ENCODE measurements around the gene SLC22A15. TPM values are rescaled to one million over a fixed set of nuclear protein-coding genes. Genes with fewer than 3 reads are reported as not detected.
"Not testable (repeated sequence)": the region's sequence is repeated elsewhere in the genome, so short reads cannot be mapped to it uniquely, and the experiment has no call there.

Gene SLC22A15
- total RNA-seq, 2 experiments from 2014 or later: 0.82 to 2.8 TPM

- Histone ChIP-seq H3K79me2 (ENCODE audit: insufficient read depth, low read depth, low read length) (no peaks in the 10 kb centered on the region), H3K9me3 (ENCODE audit: low read length) (no peaks in the 10 kb centered on the region), H3K36me3 (ENCODE audit: insufficient read depth, low read length) (no peaks in the 10 kb centered on the region), H3K4me2 (ENCODE audit: low read length) (no peak overlapping the region), H3K27ac (ENCODE audit: low read depth, low read length, poor library complexity, severe bottlenecking) (no peak overlapping the region), H3K4me3 (ENCODE audit: low read depth, low read length, poor library complexity, severe bottlenecking) (no peak overlapping the region), H4K20me1 (ENCODE audit: insufficient read depth, low read length) (no peaks in the 10 kb centered on the region), H3K9me2 (ENCODE audit: insufficient read depth, low read length) (no peaks in the 10 kb centered on the region), H3K4me1 (ENCODE audit: insufficient read depth, low read length, poor library complexity, severe bottlenecking) (no peaks in the 10 kb centered on the region), H2AFZ (ENCODE audit: low read length) (no peak overlapping the region)
- ChIA-PET POLR2A (interaction anchor here (0.5 to 0.7 kb wide), 2 partner anchors 13 to 206 kb away, joined by 3 to 4 read pairs; no protein-coding TSS in a partner anchor), CTCF (ENCODE audit: unreplicated experiment) (no interaction called here)
- intact Hi-C loops (cut with micrococcal nuclease; ENCODE audit: unreplicated experiment): loop anchor here (10.0 kb wide), 1 partner anchor 374 kb away; no protein-coding TSS in a partner anchor
- no peak for TF ChIP-seq EZH2phosphoT487 (IDR thresholded peaks at IDR 0.05; ENCODE audit: borderline replicate concordance, low read depth, low read length)
- no peak for TF ChIP-seq CTCF (conservative IDR thresholded peaks at IDR 0.05; ENCODE audit: low read length)
- DNase-seq (ENCODE audit: low spot score): no peak
- BruUV-seq (replicated peaks): no TSS peak
These were observed 12.6 kb downstream of the SLC22A15 start for GRCh38 chr1:115988953-115989352.

- TF ChIP-seq EZH2phosphoT487 (IDR thresholded peaks at IDR 0.05; ENCODE audit: borderline replicate concordance, low read depth, low read length): no peak
- TF ChIP-seq CTCF (conservative IDR thresholded peaks at IDR 0.05; ENCODE audit: low read length): no peak
- Histone ChIP-seq H3K27ac (ENCODE audit: low read depth, low read length, poor library complexity, severe bottlenecking) (no peak overlapping the region), H3K9me2 (ENCODE audit: insufficient read depth, low read length) (no peaks in the 10 kb centered on the region), H4K20me1 (ENCODE audit: insufficient read depth, low read length) (no peaks in the 10 kb centered on the region), H2AFZ (ENCODE audit: low read length) (no peak overlapping the region), H3K4me3 (ENCODE audit: low read depth, low read length, poor library complexity, severe bottlenecking) (no peak overlapping the region), H3K36me3 (ENCODE audit: insufficient read depth, low read length) (no peaks in the 10 kb centered on the region), H3K9me3 (ENCODE audit: low read length) (no peaks in the 10 kb centered on the region), H3K4me1 (ENCODE audit: insufficient read depth, low read length, poor library complexity, severe bottlenecking) (no peaks in the 10 kb centered on the region), H3K79me2 (ENCODE audit: insufficient read depth, low read depth, low read length) (no peaks in the 10 kb centered on the region), H3K4me2 (ENCODE audit: low read length) (no peak overlapping the region)
- intact Hi-C loops (cut with micrococcal nuclease; ENCODE audit: unreplicated experiment): loop anchor here (10.0 kb wide), 1 partner anchor 375 kb away; no protein-coding TSS in a partner anchor
- CTCF ChIA-PET (ENCODE audit: unreplicated experiment): no interaction called here
- POLR2A ChIA-PET: interaction anchor here (0.7 kb wide), 1 partner anchor 207 kb away, joined by 4 read pairs; no protein-coding TSS in a partner anchor
- BruUV-seq (replicated peaks): no TSS peak
- no peak for DNase-seq (ENCODE audit: low spot score)
These were observed 13.4 kb downstream of the SLC22A15 start for GRCh38 chr1:115989699-115990098.

- H3K4me1 ChIP-seq (ENCODE audit: insufficient read depth, low read length, poor library complexity, severe bottlenecking): no peaks in the 10 kb centered on the region
- no peak overlapping the region for H3K4me3 ChIP-seq (ENCODE audit: low read depth, low read length, poor library complexity, severe bottlenecking)
- DNase-seq (ENCODE audit: low spot score): no peak
- H3K9me3 ChIP-seq (ENCODE audit: low read length): no peaks in the 10 kb centered on the region
- H3K79me2 ChIP-seq (ENCODE audit: insufficient read depth, low read depth, low read length): no peaks in the 10 kb centered on the region
- no peak overlapping the region for H2AFZ ChIP-seq (ENCODE audit: low read length)
- ChIA-PET CTCF (ENCODE audit: unreplicated experiment) (no interaction called here), POLR2A (no interaction called here)
- no peak for TF ChIP-seq CTCF (conservative IDR thresholded peaks at IDR 0.05; ENCODE audit: low read length)
- no peak for TF ChIP-seq EZH2phosphoT487 (IDR thresholded peaks at IDR 0.05; ENCODE audit: borderline replicate concordance, low read depth, low read length)
- no peak overlapping the region for H3K4me2 ChIP-seq (ENCODE audit: low read length)
- H3K9me2 ChIP-seq (ENCODE audit: insufficient read depth, low read length): no peaks in the 10 kb centered on the region
- H3K27ac ChIP-seq (ENCODE audit: low read depth, low read length, poor library complexity, severe bottlenecking): no peak overlapping the region
- H4K20me1 ChIP-seq (ENCODE audit: insufficient read depth, low read length): no peaks in the 10 kb centered on the region
- no TSS peak for BruUV-seq (replicated peaks)
- intact Hi-C loops (cut with micrococcal nuclease; ENCODE audit: unreplicated experiment): no loop called here
- no peaks in the 10 kb centered on the region for H3K36me3 ChIP-seq (ENCODE audit: insufficient read depth, low read length)
These were observed 15.6 kb downstream of the SLC22A15 start for GRCh38 chr1:115991909-115992308.

GRCh38 chr1:115997921-115998320 is 21.6 kb downstream of the SLC22A15 start:
- H3K4me3 ChIP-seq (ENCODE audit: low read depth, low read length, poor library complexity, severe bottlenecking); H4K20me1 ChIP-seq (ENCODE audit: insufficient read depth, low read length); H2AFZ ChIP-seq (ENCODE audit: low read length); H3K27ac ChIP-seq (ENCODE audit: low read depth, low read length, poor library complexity, severe bottlenecking); DNase-seq (ENCODE audit: low spot score); H3K79me2 ChIP-seq (ENCODE audit: insufficient read depth, low read depth, low read length); H3K36me3 ChIP-seq (ENCODE audit: insufficient read depth, low read length); intact Hi-C loops (cut with micrococcal nuclease; ENCODE audit: unreplicated experiment); CTCF ChIA-PET (ENCODE audit: unreplicated experiment); H3K4me2 ChIP-seq (ENCODE audit: low read length); BruUV-seq (replicated peaks); H3K4me1 ChIP-seq (ENCODE audit: insufficient read depth, low read length, poor library complexity, severe bottlenecking); H3K9me2 ChIP-seq (ENCODE audit: insufficient read depth, low read length): not testable (repeated sequence)
- POLR2A ChIA-PET: interaction anchor here (0.7 to 1.0 kb wide), 2 partner anchors 18 to 178 kb away, joined by 3 read pairs; no protein-coding TSS in a partner anchor
- H3K9me3 ChIP-seq (ENCODE audit: low read length): peaks cover 13% of the 10 kb centered on the region

All from OCI-LY7 (cell line).